ENCODE data around the gene ZEB2. TPM values are rescaled to one million over a fixed set of nuclear protein-coding genes. Genes with fewer than 3 reads are reported as not detected.

ZEB2 gene
- total RNA-seq, 1 experiment from 2014 or later, result 1.1 TPM

DNA sequence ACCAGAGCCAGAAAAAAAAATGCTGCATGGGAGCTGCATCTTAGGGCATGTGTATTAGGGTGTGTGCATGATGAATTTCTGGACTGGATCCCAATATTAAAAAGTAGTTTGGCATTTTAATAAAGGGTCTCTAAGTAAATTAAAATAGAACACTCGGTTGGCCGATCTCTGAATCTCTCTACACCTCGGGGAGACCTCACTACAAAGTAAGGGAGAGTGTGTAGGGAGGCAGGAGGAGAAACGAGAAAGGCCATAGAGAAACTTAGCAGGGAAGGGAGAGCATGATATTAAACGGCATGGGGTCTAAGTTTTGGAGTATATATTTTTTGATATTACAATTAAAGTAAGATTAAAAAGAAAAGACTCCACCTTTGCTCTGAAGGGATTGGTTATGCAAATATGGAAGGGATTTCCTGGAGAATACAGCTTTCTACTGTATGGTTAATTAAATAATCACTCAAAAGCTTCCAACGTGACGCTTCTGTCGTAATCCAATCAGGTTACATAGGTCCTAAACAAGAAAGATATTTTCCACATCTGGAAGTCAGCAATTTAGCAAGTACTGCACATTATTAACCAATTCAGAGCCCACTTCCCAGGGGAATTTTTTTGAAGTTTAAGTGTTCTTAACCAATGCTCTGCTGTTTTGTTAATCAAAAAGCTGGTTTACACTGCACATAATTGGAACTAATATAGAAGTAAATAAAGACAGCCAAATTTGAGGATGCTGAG lies 1.0 kb upstream of the ZEB2 start:
- Histone ChIP-seq H3K27me3 (ENCODE audit: control insufficient read depth, insufficient read depth, low read length) (peaks cover 48% of the 10 kb centered on the region), H3K27ac (ENCODE audit: low read length) (no peak overlapping the region), H3K36me3 (ENCODE audit: control insufficient read depth, insufficient read depth, low read length) (no peaks in the 10 kb centered on the region), H3K4me3 (ENCODE audit: low read depth in 2 of 2, low read length in 2 of 2) (peak overlapping the region in 1 of 2 experiments; percentile 5; a peak in 1 of 4 replicates), H3K4me1 (ENCODE audit: control insufficient read depth, insufficient read depth, low read length) (peaks cover 16% of the 10 kb centered on the region; the same call in 1 of the 2 replicates), H3K9me3 (ENCODE audit: control insufficient read depth, insufficient read depth, low read depth, low read length) (no peaks in the 10 kb centered on the region)
- ATAC-seq (no peak), DNase-seq (ENCODE audit: low read depth, low spot score) (no peak)
- in situ Hi-C loops (cut with HindIII; ENCODE audit: low pct_unique_long_range_greater_than_20kb, low sequenced_read_pairs) (no loop called here), intact Hi-C loops (cut with micrococcal nuclease; ENCODE audit: unreplicated experiment) (no loop called here)
- ChIA-PET CTCF (no interaction called here), POLR2A (no interaction called here)
- BruUV-seq (replicated peaks), result no TSS peak
- TF ChIP-seq SIN3A (IDR thresholded peaks at IDR 0.05; ENCODE audit: borderline replicate concordance, insufficient read depth, low read depth, low read length) (no peak), TCF7L2 (IDR thresholded peaks at IDR 0.05; ENCODE audit: low read depth, low read length) (no peak), POLR2AphosphoS5 (IDR thresholded peaks at IDR 0.05; ENCODE audit: low read depth, low read length) (no peak)
- TF ChIP-seq, protein P1, sequence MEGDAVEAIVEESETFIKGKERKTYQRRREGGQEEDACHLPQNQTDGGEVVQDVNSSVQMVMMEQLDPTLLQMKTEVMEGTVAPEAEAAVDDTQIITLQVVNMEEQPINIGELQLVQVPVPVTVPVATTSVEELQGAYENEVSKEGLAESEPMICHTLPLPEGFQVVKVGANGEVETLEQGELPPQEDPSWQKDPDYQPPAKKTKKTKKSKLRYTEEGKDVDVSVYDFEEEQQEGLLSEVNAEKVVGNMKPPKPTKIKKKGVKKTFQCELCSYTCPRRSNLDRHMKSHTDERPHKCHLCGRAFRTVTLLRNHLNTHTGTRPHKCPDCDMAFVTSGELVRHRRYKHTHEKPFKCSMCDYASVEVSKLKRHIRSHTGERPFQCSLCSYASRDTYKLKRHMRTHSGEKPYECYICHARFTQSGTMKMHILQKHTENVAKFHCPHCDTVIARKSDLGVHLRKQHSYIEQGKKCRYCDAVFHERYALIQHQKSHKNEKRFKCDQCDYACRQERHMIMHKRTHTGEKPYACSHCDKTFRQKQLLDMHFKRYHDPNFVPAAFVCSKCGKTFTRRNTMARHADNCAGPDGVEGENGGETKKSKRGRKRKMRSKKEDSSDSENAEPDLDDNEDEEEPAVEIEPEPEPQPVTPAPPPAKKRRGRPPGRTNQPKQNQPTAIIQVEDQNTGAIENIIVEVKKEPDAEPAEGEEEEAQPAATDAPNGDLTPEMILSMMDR (IDR thresholded peaks at IDR 0.05), result no peak
- TF ChIP-seq, protein P2, sequence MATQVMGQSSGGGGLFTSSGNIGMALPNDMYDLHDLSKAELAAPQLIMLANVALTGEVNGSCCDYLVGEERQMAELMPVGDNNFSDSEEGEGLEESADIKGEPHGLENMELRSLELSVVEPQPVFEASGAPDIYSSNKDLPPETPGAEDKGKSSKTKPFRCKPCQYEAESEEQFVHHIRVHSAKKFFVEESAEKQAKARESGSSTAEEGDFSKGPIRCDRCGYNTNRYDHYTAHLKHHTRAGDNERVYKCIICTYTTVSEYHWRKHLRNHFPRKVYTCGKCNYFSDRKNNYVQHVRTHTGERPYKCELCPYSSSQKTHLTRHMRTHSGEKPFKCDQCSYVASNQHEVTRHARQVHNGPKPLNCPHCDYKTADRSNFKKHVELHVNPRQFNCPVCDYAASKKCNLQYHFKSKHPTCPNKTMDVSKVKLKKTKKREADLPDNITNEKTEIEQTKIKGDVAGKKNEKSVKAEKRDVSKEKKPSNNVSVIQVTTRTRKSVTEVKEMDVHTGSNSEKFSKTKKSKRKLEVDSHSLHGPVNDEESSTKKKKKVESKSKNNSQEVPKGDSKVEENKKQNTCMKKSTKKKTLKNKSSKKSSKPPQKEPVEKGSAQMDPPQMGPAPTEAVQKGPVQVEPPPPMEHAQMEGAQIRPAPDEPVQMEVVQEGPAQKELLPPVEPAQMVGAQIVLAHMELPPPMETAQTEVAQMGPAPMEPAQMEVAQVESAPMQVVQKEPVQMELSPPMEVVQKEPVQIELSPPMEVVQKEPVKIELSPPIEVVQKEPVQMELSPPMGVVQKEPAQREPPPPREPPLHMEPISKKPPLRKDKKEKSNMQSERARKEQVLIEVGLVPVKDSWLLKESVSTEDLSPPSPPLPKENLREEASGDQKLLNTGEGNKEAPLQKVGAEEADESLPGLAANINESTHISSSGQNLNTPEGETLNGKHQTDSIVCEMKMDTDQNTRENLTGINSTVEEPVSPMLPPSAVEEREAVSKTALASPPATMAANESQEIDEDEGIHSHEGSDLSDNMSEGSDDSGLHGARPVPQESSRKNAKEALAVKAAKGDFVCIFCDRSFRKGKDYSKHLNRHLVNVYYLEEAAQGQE (IDR thresholded peaks at IDR 0.05; ENCODE audit: insufficient read depth in 1 of 2, low read depth in 2 of 2, low read length in 1 of 2), result no peak

DNA sequence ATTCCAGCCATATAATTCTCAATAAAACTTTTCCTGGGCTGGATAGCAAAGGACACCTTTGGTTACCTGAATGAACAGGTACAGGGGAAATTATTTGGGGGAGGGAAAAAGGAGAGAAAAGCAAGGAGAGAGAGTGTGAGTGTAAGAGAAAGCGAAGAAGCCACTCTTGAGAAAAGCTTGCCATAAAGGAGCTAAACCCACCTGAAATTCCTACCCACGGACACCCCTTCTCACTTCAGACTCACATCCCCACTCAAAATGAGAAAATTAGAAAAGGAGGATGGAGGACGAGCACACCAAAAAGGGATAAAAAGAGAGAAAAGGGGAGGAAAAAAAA lies 354 bp downstream of the ZEB2 start:
- no peaks in the 10 kb centered on the region for H3K36me3 ChIP-seq (ENCODE audit: control insufficient read depth, insufficient read depth, low read length)
- DNase-seq (ENCODE audit: low read depth, low spot score), result no peak
- no peak for TF ChIP-seq TCF7L2 (IDR thresholded peaks at IDR 0.05; ENCODE audit: low read depth, low read length)
- TF ChIP-seq, protein P1 (IDR thresholded peaks at IDR 0.05), result no peak
- TF ChIP-seq, protein P2 (IDR thresholded peaks at IDR 0.05; ENCODE audit: insufficient read depth in 1 of 2, low read depth in 2 of 2, low read length in 1 of 2), result no peak
- TF ChIP-seq POLR2AphosphoS5 (IDR thresholded peaks at IDR 0.05; ENCODE audit: low read depth, low read length), result no peak
- no peak for TF ChIP-seq SIN3A (IDR thresholded peaks at IDR 0.05; ENCODE audit: borderline replicate concordance, insufficient read depth, low read depth, low read length)
- H3K27ac ChIP-seq (ENCODE audit: low read length), result no peak overlapping the region
- CTCF ChIA-PET, result no interaction called here
- no TSS peak for BruUV-seq (replicated peaks)
- H3K27me3 ChIP-seq (ENCODE audit: control insufficient read depth, insufficient read depth, low read length), result peaks cover 47% of the 10 kb centered on the region
- intact Hi-C loops (cut with micrococcal nuclease; ENCODE audit: unreplicated experiment) (no loop called here), in situ Hi-C loops (cut with HindIII; ENCODE audit: low pct_unique_long_range_greater_than_20kb, low sequenced_read_pairs) (no loop called here)
- POLR2A ChIA-PET, result no interaction called here
- H3K4me1 ChIP-seq (ENCODE audit: control insufficient read depth, insufficient read depth, low read length), result peaks cover 16% of the 10 kb centered on the region; the same call in 1 of the 2 replicates
- H3K9me3 ChIP-seq (ENCODE audit: control insufficient read depth, insufficient read depth, low read depth, low read length), result no peaks in the 10 kb centered on the region
- peak overlapping the region; percentile 20 to 27; a peak in 2 of 4 replicates for H3K4me3 ChIP-seq (ENCODE audit: low read depth in 2 of 2, low read length in 2 of 2)
- ATAC-seq, result no peak

All from Panc1 (cell line).